Neural cell (in vitro differentiated cells): ENCODE measurements around the gene PLXDC1. TPM values are rescaled to one million over a fixed set of nuclear protein-coding genes. Genes with fewer than 3 reads are reported as not detected.

Experiments
- H2AFZ ChIP-seq: fragments of 200-600, 300-800 bp; sonication (generic), shearing (Covaris generic); 2 replicates; pipeline ENCODE4 v1.6.0; 2014; ENCODE audit warnings: low read depth, mild to moderate bottlenecking, antibody characterized with exemption, low read length, moderate library complexity
- H3F3A ChIP-seq: fragments of 200-600 bp; shearing (Covaris generic); 2 replicates; pipeline ENCODE4 v1.6.1; 2016; ENCODE audit warnings: mild to moderate bottlenecking, moderate library complexity, mixed read lengths, antibody characterized with exemption, low read length; ENCODE audit not compliant: insufficient read depth, poor library complexity, severe bottlenecking
- H3K27ac ChIP-seq: fragments of 200-600, 300-800 bp; sonication (generic), shearing (Covaris generic); 2 replicates; pipeline ENCODE4 v1.5.1; 2014; ENCODE audit warnings: mild to moderate bottlenecking, low read length, moderate library complexity
- H3K27me3 ChIP-seq: fragments of 300-800, 200-600 bp; sonication (generic), shearing (Covaris generic); 2 replicates; pipeline ENCODE4 v1.6.0; 2014; ENCODE audit warnings: mild to moderate bottlenecking, low read depth, low read length, moderate library complexity; ENCODE audit not compliant: insufficient read depth
- H3K36me3 ChIP-seq: fragments of 300-800, 200-600 bp; sonication (generic), shearing (Covaris generic); 2 replicates; pipeline ENCODE4 v1.5.1; 2014; ENCODE audit warnings: mild to moderate bottlenecking, antibody characterized with exemption, low read length, moderate library complexity; ENCODE audit not compliant: insufficient read depth
- H3K4me2 ChIP-seq: fragments of 300-800, 200-600 bp; sonication (generic), shearing (Covaris generic); 2 replicates; pipeline ENCODE4 v1.6.0; 2014; ENCODE audit warnings: mild to moderate bottlenecking, low read length
- H3K4me3 ChIP-seq: fragments of 300-800, 200-600 bp; sonication (generic), shearing (Covaris generic); 2 replicates; pipeline ENCODE4 v1.5.1; 2014; ENCODE audit warnings: mild to moderate bottlenecking, low read length, moderate library complexity
- H3K79me2 ChIP-seq: fragments of 200-600 bp; shearing (Covaris generic); replicated peaks from 2 replicates; pipeline ENCODE4 v1.6.0; 2014; ENCODE audit warnings: mild to moderate bottlenecking, low read length, moderate library complexity; ENCODE audit not compliant: insufficient read depth
- H3K9ac ChIP-seq: fragments of 300-800, 200-600 bp; sonication (generic), shearing (Covaris generic); 2 replicates; pipeline ENCODE4 v1.6.1; 2016; ENCODE audit warnings: mild to moderate bottlenecking, low read length, mixed read lengths
- H3K9me2 ChIP-seq: fragments of 200-600 bp; shearing (Covaris generic); 2 replicates; pipeline ENCODE4 v1.6.1; 2016; ENCODE audit warnings: mild to moderate bottlenecking, low read length, mixed read lengths; ENCODE audit not compliant: insufficient read depth
- H3K9me3 ChIP-seq: fragments of 200-600, 300-800 bp; sonication (generic), shearing (Covaris generic); 2 replicates; pipeline ENCODE4 v1.6.1; 2016; ENCODE audit warnings: mild to moderate bottlenecking, mixed run types, low read length, moderate library complexity, mixed read lengths
- H4K20me1 ChIP-seq: fragments of 200-600 bp; shearing (Covaris generic); 2 replicates; pipeline ENCODE4 v1.6.1; 2016; ENCODE audit warnings: mild to moderate bottlenecking, mixed run types; ENCODE audit not compliant: insufficient read depth
- EP300 ChIP-seq: fragments of 450-650 bp; conservative IDR thresholded peaks from 2 replicates; pipeline ENCODE4 v1.6.1; 2014; ENCODE audit warnings: antibody characterized with exemption, mild to moderate bottlenecking, moderate library complexity; ENCODE audit not compliant: poor library complexity, severe bottlenecking
- EZH2 ChIP-seq: fragments of 200-600, 300-800 bp; shearing (Covaris generic), sonication (generic); IDR thresholded peaks from 2 replicates; pipeline ENCODE4 v1.6.1; 2014; ENCODE audit warnings: antibody characterized with exemption, low read length, borderline replicate concordance, mild to moderate bottlenecking; ENCODE audit not compliant: insufficient read depth, poor library complexity, severe bottlenecking
- MXI1 ChIP-seq: fragments of 450-650 bp; conservative IDR thresholded peaks from 2 replicates; pipeline ENCODE4 v1.6.1; 2014; ENCODE audit warnings: antibody characterized with exemption, mild to moderate bottlenecking; ENCODE audit not compliant: poor library complexity, severe bottlenecking
- POLR2AphosphoS5 ChIP-seq: IDR thresholded peaks from 2 replicates; pipeline ENCODE4 v1.6.1; 2012
- RAD21 ChIP-seq: fragments of 450-650 bp; conservative IDR thresholded peaks from 2 replicates; pipeline ENCODE4 v1.6.1; 2014; ENCODE audit warnings: antibody characterized with exemption, mild to moderate bottlenecking, moderate library complexity
- SMC3 ChIP-seq: fragments of 450-650 bp; conservative IDR thresholded peaks from 2 replicates; pipeline ENCODE4 v1.6.1; 2014; ENCODE audit warnings: antibody characterized with exemption, mild to moderate bottlenecking, moderate library complexity; ENCODE audit not compliant: poor library complexity
- TAF1 ChIP-seq: IDR thresholded peaks from 2 replicates; pipeline ENCODE4 v1.6.1; 2012; ENCODE audit warnings: low read depth
- polyA plus RNA-seq: library from polyadenylated mRNA; depleted of rRNA; stranded (reverse); fragments of >200 nt; gene quantifications from 2 replicates; pipeline ENCODE4 v1.2.3, GENCODE V29; 2014
- TF ChIP-seq, protein P1 (sequence below): IDR thresholded peaks from 2 replicates; pipeline ENCODE4 v1.6.1; 2012; ENCODE audit warnings: borderline replicate concordance
- TF ChIP-seq, protein P2 (sequence below): fragments of 450-650 bp; IDR thresholded peaks from 2 replicates; pipeline ENCODE4 v1.5.1; 2014; ENCODE audit warnings: antibody characterized with exemption, mild to moderate bottlenecking, moderate library complexity; ENCODE audit not compliant: poor library complexity, severe bottlenecking

The PLXDC1 gene
- polyA plus RNA-seq, 1 donor from 2014 or later, result 10.0 TPM

DNA sequence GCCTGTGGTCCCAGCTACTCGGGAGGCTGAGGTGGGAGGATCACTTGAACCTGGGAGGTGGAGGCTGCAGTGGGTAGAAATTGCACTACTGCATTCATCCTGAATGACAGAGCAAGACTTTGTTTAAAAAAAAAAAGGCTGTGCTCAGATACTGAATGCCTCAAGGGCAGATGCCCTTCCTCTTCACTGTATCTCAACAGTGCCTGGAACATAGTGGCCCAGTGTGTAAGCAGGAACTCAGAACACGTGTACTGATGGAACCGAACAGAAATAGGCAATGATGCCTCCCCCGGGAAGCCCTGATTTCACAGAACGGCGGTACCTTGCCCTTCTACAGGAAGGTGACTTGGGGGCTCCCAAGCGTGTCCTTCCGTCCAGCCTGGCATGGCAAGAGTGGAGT, 46.8 kb downstream of the PLXDC1 start:
- Histone ChIP-seq H3K79me2 (no peaks in the 10 kb centered on the region), H3K9me2 (no peaks in the 10 kb centered on the region), H3K27ac (no peak overlapping the region), H3K9me3 (no peaks in the 10 kb centered on the region), H3K36me3 (no peaks in the 10 kb centered on the region), H3F3A (no peaks in the 10 kb centered on the region), H3K4me3 (no peak overlapping the region), H3K4me2 (no peak overlapping the region), H2AFZ (no peak overlapping the region), H4K20me1 (no peaks in the 10 kb centered on the region), H3K9ac (no peak overlapping the region), H3K27me3 (no peaks in the 10 kb centered on the region)
- TF ChIP-seq, protein P1, sequence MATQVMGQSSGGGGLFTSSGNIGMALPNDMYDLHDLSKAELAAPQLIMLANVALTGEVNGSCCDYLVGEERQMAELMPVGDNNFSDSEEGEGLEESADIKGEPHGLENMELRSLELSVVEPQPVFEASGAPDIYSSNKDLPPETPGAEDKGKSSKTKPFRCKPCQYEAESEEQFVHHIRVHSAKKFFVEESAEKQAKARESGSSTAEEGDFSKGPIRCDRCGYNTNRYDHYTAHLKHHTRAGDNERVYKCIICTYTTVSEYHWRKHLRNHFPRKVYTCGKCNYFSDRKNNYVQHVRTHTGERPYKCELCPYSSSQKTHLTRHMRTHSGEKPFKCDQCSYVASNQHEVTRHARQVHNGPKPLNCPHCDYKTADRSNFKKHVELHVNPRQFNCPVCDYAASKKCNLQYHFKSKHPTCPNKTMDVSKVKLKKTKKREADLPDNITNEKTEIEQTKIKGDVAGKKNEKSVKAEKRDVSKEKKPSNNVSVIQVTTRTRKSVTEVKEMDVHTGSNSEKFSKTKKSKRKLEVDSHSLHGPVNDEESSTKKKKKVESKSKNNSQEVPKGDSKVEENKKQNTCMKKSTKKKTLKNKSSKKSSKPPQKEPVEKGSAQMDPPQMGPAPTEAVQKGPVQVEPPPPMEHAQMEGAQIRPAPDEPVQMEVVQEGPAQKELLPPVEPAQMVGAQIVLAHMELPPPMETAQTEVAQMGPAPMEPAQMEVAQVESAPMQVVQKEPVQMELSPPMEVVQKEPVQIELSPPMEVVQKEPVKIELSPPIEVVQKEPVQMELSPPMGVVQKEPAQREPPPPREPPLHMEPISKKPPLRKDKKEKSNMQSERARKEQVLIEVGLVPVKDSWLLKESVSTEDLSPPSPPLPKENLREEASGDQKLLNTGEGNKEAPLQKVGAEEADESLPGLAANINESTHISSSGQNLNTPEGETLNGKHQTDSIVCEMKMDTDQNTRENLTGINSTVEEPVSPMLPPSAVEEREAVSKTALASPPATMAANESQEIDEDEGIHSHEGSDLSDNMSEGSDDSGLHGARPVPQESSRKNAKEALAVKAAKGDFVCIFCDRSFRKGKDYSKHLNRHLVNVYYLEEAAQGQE, result no peak
- TF ChIP-seq POLR2AphosphoS5 (no peak), SMC3 (no peak), TAF1 (no peak), EZH2 (no peak), EP300 (no peak), RAD21 (no peak)
- TF ChIP-seq, protein P2, sequence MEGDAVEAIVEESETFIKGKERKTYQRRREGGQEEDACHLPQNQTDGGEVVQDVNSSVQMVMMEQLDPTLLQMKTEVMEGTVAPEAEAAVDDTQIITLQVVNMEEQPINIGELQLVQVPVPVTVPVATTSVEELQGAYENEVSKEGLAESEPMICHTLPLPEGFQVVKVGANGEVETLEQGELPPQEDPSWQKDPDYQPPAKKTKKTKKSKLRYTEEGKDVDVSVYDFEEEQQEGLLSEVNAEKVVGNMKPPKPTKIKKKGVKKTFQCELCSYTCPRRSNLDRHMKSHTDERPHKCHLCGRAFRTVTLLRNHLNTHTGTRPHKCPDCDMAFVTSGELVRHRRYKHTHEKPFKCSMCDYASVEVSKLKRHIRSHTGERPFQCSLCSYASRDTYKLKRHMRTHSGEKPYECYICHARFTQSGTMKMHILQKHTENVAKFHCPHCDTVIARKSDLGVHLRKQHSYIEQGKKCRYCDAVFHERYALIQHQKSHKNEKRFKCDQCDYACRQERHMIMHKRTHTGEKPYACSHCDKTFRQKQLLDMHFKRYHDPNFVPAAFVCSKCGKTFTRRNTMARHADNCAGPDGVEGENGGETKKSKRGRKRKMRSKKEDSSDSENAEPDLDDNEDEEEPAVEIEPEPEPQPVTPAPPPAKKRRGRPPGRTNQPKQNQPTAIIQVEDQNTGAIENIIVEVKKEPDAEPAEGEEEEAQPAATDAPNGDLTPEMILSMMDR, result no peak

DNA sequence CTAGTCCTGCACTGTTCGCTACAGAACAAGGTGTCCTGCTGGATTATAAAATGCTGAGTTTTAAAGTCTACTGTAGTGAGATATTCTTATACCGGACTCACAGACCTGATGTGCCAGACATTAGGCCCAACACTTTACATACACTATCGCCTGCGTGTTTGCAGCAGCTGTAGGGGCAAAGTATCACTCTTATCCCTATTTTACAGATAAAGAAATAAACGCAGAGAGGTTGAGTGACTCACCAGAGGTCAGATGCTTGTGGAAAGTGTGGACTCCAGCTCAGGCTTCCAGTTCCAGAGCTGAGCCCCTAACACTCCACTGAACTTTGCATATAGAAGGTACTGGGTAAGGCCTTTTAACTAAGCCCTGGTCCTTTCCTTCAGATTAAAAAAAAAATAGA, 47.4 kb downstream of the PLXDC1 start:
- TF ChIP-seq TAF1 (no peak), EP300 (no peak), RAD21 (no peak), EZH2 (no peak), SMC3 (no peak), MXI1 (no peak), POLR2AphosphoS5 (no peak)
- TF ChIP-seq, protein P2, result no peak
- TF ChIP-seq, protein P1, result no peak
- H3K9me3 ChIP-seq, result no peaks in the 10 kb centered on the region
- H3K4me3 ChIP-seq, result no peak overlapping the region
- H3K27ac ChIP-seq, result no peak overlapping the region
- H3K4me2 ChIP-seq, result no peak overlapping the region
- H3F3A ChIP-seq, result no peaks in the 10 kb centered on the region
- H2AFZ ChIP-seq, result no peak overlapping the region
- H3K9me2 ChIP-seq, result no peaks in the 10 kb centered on the region
- no peak overlapping the region for H3K9ac ChIP-seq
- H3K27me3 ChIP-seq, result no peaks in the 10 kb centered on the region
- no peaks in the 10 kb centered on the region for H4K20me1 ChIP-seq
- no peaks in the 10 kb centered on the region for H3K79me2 ChIP-seq
- H3K36me3 ChIP-seq, result no peaks in the 10 kb centered on the region
